Keratinocyte (primary cell): Measurements from ENCODE around the gene VPS13A. TPM values are rescaled to one million over a fixed set of nuclear protein-coding genes. Genes with fewer than 3 reads are reported as not detected.
"Not testable (repeated sequence)": the region's sequence is repeated elsewhere in the genome, so short reads cannot be mapped to it uniquely, and the experiment has no call there.

Experiments
- DNase-seq: peaks from one replicate; pipeline ENCODE4 v3.0.0-alpha.2; 2011; ENCODE audit warnings: low read depth, missing footprints, low spot score
- FAIRE-seq: peaks from 2 replicates; lab custom pipeline; 2011; peaks lifted over from hg19 to GRCh38; lab: Jason Lieb, UNC
- H2AFZ ChIP-seq: 2 replicates; pipeline ENCODE4 v1.6.0; 2012; ENCODE audit warnings: low read length, control low read depth, inconsistent platforms; ENCODE audit not compliant: control insufficient read depth
- H3K27ac ChIP-seq: 2 replicates; pipeline ENCODE4 v1.5.1; 2011; ENCODE audit warnings: low read length; ENCODE audit not compliant: control insufficient read depth, insufficient read depth
- H3K27me3 ChIP-seq: 3 replicates; pipeline ENCODE4 v1.6.0; 2011; ENCODE audit warnings: low read length; ENCODE audit not compliant: control insufficient read depth, insufficient read depth; ENCODE audit errors: extremely low read depth
- H3K36me3 ChIP-seq, 2 experiments: 2 replicates in 1 of 2; 3 replicates in 1 of 2; pipeline ENCODE4 v1.5.1; 2011; ENCODE audit warnings: low read length in 2 of 2, mild to moderate bottlenecking in 1 of 2; ENCODE audit not compliant: control insufficient read depth in 2 of 2, insufficient read depth in 2 of 2; ENCODE audit errors: extremely low read depth in 1 of 2
- H3K4me1 ChIP-seq: 3 replicates; pipeline ENCODE4 v1.5.1; 2011; ENCODE audit warnings: low read length; ENCODE audit not compliant: control insufficient read depth, insufficient read depth; ENCODE audit errors: extremely low read depth
- H3K4me2 ChIP-seq: 3 replicates; pipeline ENCODE4 v1.6.0; 2011; ENCODE audit warnings: low read depth, low read length; ENCODE audit not compliant: control insufficient read depth, insufficient read depth; ENCODE audit errors: extremely low read depth
- H3K4me3 ChIP-seq, 3 experiments: fragments of 200-600 bp in 1 of 3; sonication (generic) in 1 of 3; 2 replicates in 2 of 3; 3 replicates in 1 of 3; pipeline ENCODE4 v1.5.1; 2011 to 2016; ENCODE audit warnings: low read length in 3 of 3, mild to moderate bottlenecking in 3 of 3, control low read depth in 2 of 3, inconsistent platforms in 1 of 3, low read depth in 1 of 3, mixed read lengths in 1 of 3, mixed run types in 1 of 3, moderate library complexity in 1 of 3; ENCODE audit not compliant: control insufficient read depth in 2 of 3, insufficient read depth in 2 of 3; ENCODE audit errors: extremely low read depth in 1 of 3
- H3K79me2 ChIP-seq: 2 replicates; pipeline ENCODE4 v1.6.0; 2012; ENCODE audit warnings: low read length; ENCODE audit not compliant: control insufficient read depth, insufficient read depth
- H3K9ac ChIP-seq: 3 replicates; pipeline ENCODE4 v1.6.0; 2011; ENCODE audit warnings: low read length; ENCODE audit not compliant: control insufficient read depth, insufficient read depth; ENCODE audit errors: extremely low read depth
- H3K9me1 ChIP-seq: 3 replicates; pipeline ENCODE4 v1.6.0; 2011; ENCODE audit warnings: low read length; ENCODE audit not compliant: control insufficient read depth, insufficient read depth; ENCODE audit errors: extremely low read depth
- H3K9me3 ChIP-seq: 2 replicates; pipeline ENCODE4 v1.5.1; 2012; ENCODE audit warnings: low read depth, low read length; ENCODE audit not compliant: control insufficient read depth
- H4K20me1 ChIP-seq: 3 replicates; pipeline ENCODE4 v1.6.0; 2011; ENCODE audit warnings: low read length; ENCODE audit not compliant: control insufficient read depth, insufficient read depth; ENCODE audit errors: extremely low read depth
- EZH2 ChIP-seq: IDR thresholded peaks from one replicate; pipeline ENCODE4 v1.6.1; 2012; ENCODE audit warnings: inconsistent platforms, mild to moderate bottlenecking, low read length, moderate library complexity
- dilution Hi-C: fragments of 300-500 bp; cut with MboI; formaldehyde crosslinking; loops from one replicate; pipeline ENCODE4 v1.7.0; 2020; ENCODE audit warnings: low sequenced_read_pairs; ENCODE audit not compliant: extremely low pct_ligation_motif_present
- polyA plus RNA-seq, 5 experiments: library from polyadenylated mRNA; depleted of rRNA in 3 of 5; stranded (reverse) in 3 of 5; stranded (forward) in 1 of 5; unstranded in 1 of 5; fragments of >200 nt; gene quantifications; 1 replicate in 1 of 5; 2 replicates in 3 of 5; 3 replicates in 1 of 5; pipeline versions ENCODE4 v1.2.1 to v1.2.3, GENCODE V29; 2011 to 2012; ENCODE audit warnings: missing spikeins in 2 of 5, low read depth in 1 of 5, low replicate concordance in 1 of 5
- TF ChIP-seq, protein P1 (sequence below), 3 experiments: IDR thresholded peaks in 1 of 3; conservative IDR thresholded peaks in 1 of 3; optimal IDR thresholded peaks in 1 of 3; 2 replicates in 2 of 3; 3 replicates in 1 of 3; pipeline versions ENCODE3 to v1.5.1; 2011; ENCODE audit warnings: low read length in 3 of 3, mild to moderate bottlenecking in 3 of 3, moderate library complexity in 2 of 3, control low read depth in 1 of 3, inconsistent platforms in 1 of 3; ENCODE audit not compliant: insufficient read depth in 2 of 3; ENCODE audit errors: extremely low read depth in 1 of 3

The VPS13A gene
- polyA plus RNA-seq, 1 donor (not counting 4 experiments of a cell fraction or from before 2014, with no cell fraction given) = 55.3 TPM

DNA sequence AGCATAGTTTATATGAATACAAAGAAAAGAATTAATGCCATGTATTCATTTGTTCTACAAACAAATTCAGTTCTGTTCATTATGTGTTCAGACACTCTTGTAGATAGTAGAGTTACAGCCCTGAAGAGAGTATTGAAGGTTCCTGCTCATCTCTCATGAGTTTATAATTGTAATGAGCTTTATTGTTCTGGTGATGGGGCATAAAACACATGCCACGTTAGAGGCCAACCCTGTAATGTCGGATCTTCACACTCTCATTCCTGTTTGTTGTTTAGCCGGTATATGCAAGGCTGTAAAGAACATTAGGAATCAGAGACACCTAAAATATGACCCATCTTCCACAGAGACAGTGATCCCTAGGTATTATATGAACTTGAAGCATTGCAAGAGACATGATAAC lies 214.5 kb downstream of the VPS13A start:
- H3K4me1 ChIP-seq = no peaks in the 10 kb centered on the region
- H3K36me3 ChIP-seq = no peaks in the 10 kb centered on the region
- TF ChIP-seq, protein P1, sequence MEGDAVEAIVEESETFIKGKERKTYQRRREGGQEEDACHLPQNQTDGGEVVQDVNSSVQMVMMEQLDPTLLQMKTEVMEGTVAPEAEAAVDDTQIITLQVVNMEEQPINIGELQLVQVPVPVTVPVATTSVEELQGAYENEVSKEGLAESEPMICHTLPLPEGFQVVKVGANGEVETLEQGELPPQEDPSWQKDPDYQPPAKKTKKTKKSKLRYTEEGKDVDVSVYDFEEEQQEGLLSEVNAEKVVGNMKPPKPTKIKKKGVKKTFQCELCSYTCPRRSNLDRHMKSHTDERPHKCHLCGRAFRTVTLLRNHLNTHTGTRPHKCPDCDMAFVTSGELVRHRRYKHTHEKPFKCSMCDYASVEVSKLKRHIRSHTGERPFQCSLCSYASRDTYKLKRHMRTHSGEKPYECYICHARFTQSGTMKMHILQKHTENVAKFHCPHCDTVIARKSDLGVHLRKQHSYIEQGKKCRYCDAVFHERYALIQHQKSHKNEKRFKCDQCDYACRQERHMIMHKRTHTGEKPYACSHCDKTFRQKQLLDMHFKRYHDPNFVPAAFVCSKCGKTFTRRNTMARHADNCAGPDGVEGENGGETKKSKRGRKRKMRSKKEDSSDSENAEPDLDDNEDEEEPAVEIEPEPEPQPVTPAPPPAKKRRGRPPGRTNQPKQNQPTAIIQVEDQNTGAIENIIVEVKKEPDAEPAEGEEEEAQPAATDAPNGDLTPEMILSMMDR (optimal IDR thresholded peaks at IDR 0.05 in 1 of 3, IDR thresholded peaks at IDR 0.05 in 1 of 3, conservative IDR thresholded peaks at IDR 0.05 in 1 of 3; ENCODE audit: extremely low read depth in 1 of 3, insufficient read depth in 2 of 3, low read length in 3 of 3) = no peak
- no peak for TF ChIP-seq EZH2
- H3K4me3 ChIP-seq = no peak overlapping the region
- no peaks in the 10 kb centered on the region for H3K27me3 ChIP-seq
- no peak for DNase-seq
- H2AFZ ChIP-seq = no peak overlapping the region
- dilution Hi-C loops = no loop called here
- H3K9me3 ChIP-seq = no peaks in the 10 kb centered on the region
- FAIRE-seq = no peak
- no peaks in the 10 kb centered on the region for H3K9me1 ChIP-seq
- no peak overlapping the region for H3K27ac ChIP-seq
- H4K20me1 ChIP-seq = no peaks in the 10 kb centered on the region
- H3K9ac ChIP-seq = no peak overlapping the region
- no peak overlapping the region for H3K4me2 ChIP-seq
- H3K79me2 ChIP-seq = no peaks in the 10 kb centered on the region

- Histone ChIP-seq H3K9me1 (no peaks in the 10 kb centered on the region), H3K9ac (no peak overlapping the region), H4K20me1 (no peaks in the 10 kb centered on the region), H3K4me2 (no peak overlapping the region), H3K27ac (no peak overlapping the region), H3K79me2 (no peaks in the 10 kb centered on the region), H2AFZ (no peak overlapping the region), H3K27me3 (no peaks in the 10 kb centered on the region), H3K4me3 (no peak overlapping the region), H3K9me3 (no peaks in the 10 kb centered on the region), H3K4me1 (no peaks in the 10 kb centered on the region), H3K36me3 (no peaks in the 10 kb centered on the region)
- dilution Hi-C loops = no loop called here
- DNase-seq (no peak), FAIRE-seq (no peak)
- TF ChIP-seq EZH2 = no peak
- TF ChIP-seq, protein P1 (optimal IDR thresholded peaks at IDR 0.05 in 1 of 3, IDR thresholded peaks at IDR 0.05 in 1 of 3, conservative IDR thresholded peaks at IDR 0.05 in 1 of 3; ENCODE audit: extremely low read depth in 1 of 3, insufficient read depth in 2 of 3, low read length in 3 of 3) = no peak
These were observed 215.0 kb downstream of the VPS13A start for GRCh38 chr9:77392328-77392727.

DNA sequence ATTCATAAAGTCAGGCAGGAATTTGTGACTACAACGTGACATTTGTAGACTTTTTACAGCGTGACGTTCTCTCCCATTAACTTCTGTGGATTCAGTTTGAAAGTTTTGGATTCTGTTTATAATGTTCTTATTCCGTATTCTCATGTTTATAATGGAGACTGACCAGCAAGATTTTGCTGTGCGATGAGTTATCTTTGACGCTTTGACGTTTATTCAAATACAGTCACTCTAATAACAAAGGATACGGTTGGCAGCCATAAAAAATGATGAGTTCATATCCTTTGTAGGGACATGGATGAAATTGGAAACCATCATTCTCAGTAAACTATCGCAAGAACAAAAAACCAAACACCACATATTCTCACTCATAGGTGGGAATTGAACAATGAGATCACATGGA lies 221.2 kb downstream of the VPS13A start:
- H2AFZ ChIP-seq, DNase-seq, FAIRE-seq, H3K4me1 ChIP-seq, H3K9me3 ChIP-seq, H3K27ac ChIP-seq, H3K9me1 ChIP-seq, H3K4me3 ChIP-seq, H3K27me3 ChIP-seq, H3K4me2 ChIP-seq, H3K9ac ChIP-seq, H3K79me2 ChIP-seq, H3K36me3 ChIP-seq, H4K20me1 ChIP-seq, dilution Hi-C loops: not testable (repeated sequence)
